Psoas muscle (tissue), 8 donors: ENCODE measurements around the gene DHX32. TPM values are rescaled to one million over a fixed set of nuclear protein-coding genes. Genes with fewer than 3 reads are reported as not detected.

Source experiments
- ATAC-seq, 4 donors: fragments of 200-7000 bp; cut with Tn5 transposase; one replicate each; pipeline ENCODE4 v1.9.1; 2020; ENCODE audit warnings: moderate library complexity in 3 of 4, mild to moderate bottlenecking in 2 of 4
- DNase-seq, 2 donors: peaks; one replicate each; pipeline ENCODE4 v3.0.0-alpha.2; 2020
- H3K27ac ChIP-seq: fragments of 200-600 bp; one replicate; pipeline ENCODE4 v1.8.0; 2022
- H3K27me3 ChIP-seq, 3 donors: fragments of 200-600 bp in 1 of 3; one replicate each; pipeline versions ENCODE4 v1.6.1 to v1.8.0; 2013 to 2022; ENCODE audit warnings: low read length in 2 of 3, mild to moderate bottlenecking in 2 of 3, moderate library complexity in 1 of 3; ENCODE audit not compliant: insufficient read depth in 3 of 3
- H3K36me3 ChIP-seq, 2 donors: fragments of 200-600 bp in 1 of 2; one replicate each; pipeline versions ENCODE4 v1.6.1 to v1.8.0; 2013 to 2022; ENCODE audit warnings: low read depth in 1 of 2, mild to moderate bottlenecking in 1 of 2, moderate library complexity in 1 of 2; ENCODE audit not compliant: insufficient read depth in 1 of 2
- H3K4me1 ChIP-seq: fragments of 200-600 bp; one replicate; pipeline ENCODE4 v1.8.0; 2022
- H3K4me3 ChIP-seq: fragments of 200-600 bp; one replicate; pipeline ENCODE4 v1.8.0; 2022; ENCODE audit warnings: mild to moderate bottlenecking
- H3K9me3 ChIP-seq: fragments of 200-600 bp; one replicate; pipeline ENCODE4 v1.8.0; 2022
- WGBS, 3 donors: extraction: QIAGEN DNeasy Blood & Tissue Kit; methylation state at CpG; one replicate each; pipeline versions ENCODE4 v1.1.6 to v1.1.7; 2013; 5-methylcytosine and 5-hydroxymethylcytosine counted together
- intact Hi-C, 2 donors: fragments of 100-400 bp; cut with DNase I; formaldehyde crosslinking; loops; one replicate each; pipeline versions ENCODE4 v1.11.0 to v1.14.2; 2022
- polyA plus RNA-seq, 3 donors: library from polyadenylated mRNA; stranded (reverse); fragments of 200-250 nt; gene quantifications; one replicate each; pipeline ENCODE4 v1.2.3, GENCODE V29; 2013
- total RNA-seq, 4 donors: library from RNA; stranded (reverse); fragmentation: NEBNext Ultra II Directional in 2 of 4; extraction: Animal tissue kit (Norgen Biotek cat#: 25700) in 2 of 4; gene quantifications; one replicate each; pipeline versions ENCODE4 v1.2.1 to v1.2.4, GENCODE V29; 2021 to 2023
- TF ChIP-seq, protein P1 (sequence below): fragments of 200-600 bp; IDR thresholded peaks from one replicate; pipeline ENCODE4 v1.8.0; 2022; ENCODE audit warnings: antibody characterized with exemption
- donor health status: healthy with polysubstance abuse.
- donor health status: DM: no; HTN: no; CAD: no; lungs with moderate emphysema.
- donor health status: Bipolar disorder and iron deficiency.
- donor health status: healthy.
- donor health status: DM: yes; HTN: yes; CAD: no.
- donor health status: DM: no; HTN: no; CAD: no.
- donor health status: DM: no; HTN: no; CAD: no.
- donor health status: DM: yes; HTN: yes; CAD: no.

Gene DHX32
- total and polyA plus RNA-seq, 7 donors: 20.2 to 47.7 (median 32.1) TPM

DNA sequence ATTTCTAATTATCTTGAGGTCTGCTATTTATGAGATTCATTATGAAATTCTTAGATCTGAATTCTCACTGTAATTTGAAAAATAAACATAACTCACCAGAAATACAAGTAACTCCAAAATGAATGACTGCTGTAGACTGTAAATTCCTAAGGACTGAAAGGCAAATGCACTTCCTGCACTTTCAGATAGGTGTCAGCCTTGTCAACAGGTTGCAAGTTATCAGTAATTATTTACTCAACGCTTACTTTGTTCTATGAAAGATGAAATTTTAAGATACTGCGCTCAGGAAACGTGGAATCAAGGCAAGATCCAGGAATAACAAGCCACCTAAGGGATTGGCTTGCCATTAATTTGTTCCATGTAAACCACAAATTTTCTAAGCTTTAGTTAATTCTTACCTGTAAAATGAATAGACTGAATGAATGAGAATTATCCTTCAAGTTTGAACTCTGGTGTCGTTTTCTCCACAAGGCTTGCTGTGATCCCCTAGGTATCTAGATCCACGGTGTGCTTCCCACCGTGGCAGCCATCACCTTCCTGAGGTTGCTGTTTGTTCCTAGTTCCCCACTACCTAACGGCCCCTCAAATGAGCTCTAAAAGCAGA lies 12.6 kb downstream of the DHX32 start:
- DNase-seq (no peak), ATAC-seq (peak in 3 of 4 donors; percentile 48 to 74 (median 66))

DNA sequence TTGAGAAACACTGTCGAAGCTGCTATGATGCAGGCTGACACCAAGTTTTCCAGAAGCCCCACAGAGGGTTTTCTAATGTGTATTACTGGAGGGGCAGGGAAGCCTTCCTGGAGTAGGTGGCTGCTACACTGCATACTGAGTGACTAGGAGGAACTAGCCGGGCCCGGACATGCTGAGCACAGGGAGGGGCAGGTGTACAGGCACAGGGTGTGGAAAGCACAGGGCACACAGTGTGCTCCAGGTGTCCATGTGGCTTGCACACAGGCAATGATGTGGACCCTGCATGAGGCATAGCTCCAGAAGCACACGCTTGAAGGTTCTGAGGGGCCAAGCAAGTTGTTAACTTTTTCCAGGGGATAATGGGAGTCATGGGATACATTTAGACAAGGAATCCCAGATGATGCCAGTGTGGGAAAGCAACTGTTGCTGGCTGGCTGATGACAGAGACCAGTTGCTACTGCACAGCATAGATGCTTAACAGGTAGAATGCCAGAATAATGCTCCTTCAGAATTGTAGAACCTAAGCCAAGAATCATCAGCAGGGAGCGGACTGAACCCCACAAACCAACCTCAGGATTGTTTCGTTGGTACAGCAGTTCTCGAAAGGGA lies 14.6 kb downstream of the DHX32 start:
- H3K4me3 ChIP-seq: no peak overlapping the region
- peaks cover 8 to 52% of the 10 kb centered on the region in 2 donors for H3K36me3 ChIP-seq
- no peaks in the 10 kb centered on the region for H3K4me1 ChIP-seq
- intact Hi-C loops: no loop called here
- WGBS, 3 donors: 95 to 97% (median 96%) methylated on average over 7 of the region's 7 CpGs
- TF ChIP-seq, protein P1, sequence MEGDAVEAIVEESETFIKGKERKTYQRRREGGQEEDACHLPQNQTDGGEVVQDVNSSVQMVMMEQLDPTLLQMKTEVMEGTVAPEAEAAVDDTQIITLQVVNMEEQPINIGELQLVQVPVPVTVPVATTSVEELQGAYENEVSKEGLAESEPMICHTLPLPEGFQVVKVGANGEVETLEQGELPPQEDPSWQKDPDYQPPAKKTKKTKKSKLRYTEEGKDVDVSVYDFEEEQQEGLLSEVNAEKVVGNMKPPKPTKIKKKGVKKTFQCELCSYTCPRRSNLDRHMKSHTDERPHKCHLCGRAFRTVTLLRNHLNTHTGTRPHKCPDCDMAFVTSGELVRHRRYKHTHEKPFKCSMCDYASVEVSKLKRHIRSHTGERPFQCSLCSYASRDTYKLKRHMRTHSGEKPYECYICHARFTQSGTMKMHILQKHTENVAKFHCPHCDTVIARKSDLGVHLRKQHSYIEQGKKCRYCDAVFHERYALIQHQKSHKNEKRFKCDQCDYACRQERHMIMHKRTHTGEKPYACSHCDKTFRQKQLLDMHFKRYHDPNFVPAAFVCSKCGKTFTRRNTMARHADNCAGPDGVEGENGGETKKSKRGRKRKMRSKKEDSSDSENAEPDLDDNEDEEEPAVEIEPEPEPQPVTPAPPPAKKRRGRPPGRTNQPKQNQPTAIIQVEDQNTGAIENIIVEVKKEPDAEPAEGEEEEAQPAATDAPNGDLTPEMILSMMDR: no peak
- H3K27me3 ChIP-seq: no peaks in the 10 kb centered on the region
- H3K9me3 ChIP-seq: no peaks in the 10 kb centered on the region
- H3K27ac ChIP-seq: no peak overlapping the region
- ATAC-seq (no peak), DNase-seq (no peak)

More for the DNA sequence above, 12.6 kb downstream of the DHX32 start:
- Histone ChIP-seq H3K27me3 (no peaks in the 10 kb centered on the region), H3K9me3 (no peaks in the 10 kb centered on the region), H3K36me3 (peaks cover 8 to 40% of the 10 kb centered on the region in 2 donors), H3K27ac (no peak overlapping the region), H3K4me3 (no peak overlapping the region), H3K4me1 (no peaks in the 10 kb centered on the region)
- 64 to 67% (median 67%) methylated on average over 7 of the region's 7 CpGs for WGBS, 3 donors
- intact Hi-C loops: no loop called here
- TF ChIP-seq, protein P1: peak; percentile 86

DNA sequence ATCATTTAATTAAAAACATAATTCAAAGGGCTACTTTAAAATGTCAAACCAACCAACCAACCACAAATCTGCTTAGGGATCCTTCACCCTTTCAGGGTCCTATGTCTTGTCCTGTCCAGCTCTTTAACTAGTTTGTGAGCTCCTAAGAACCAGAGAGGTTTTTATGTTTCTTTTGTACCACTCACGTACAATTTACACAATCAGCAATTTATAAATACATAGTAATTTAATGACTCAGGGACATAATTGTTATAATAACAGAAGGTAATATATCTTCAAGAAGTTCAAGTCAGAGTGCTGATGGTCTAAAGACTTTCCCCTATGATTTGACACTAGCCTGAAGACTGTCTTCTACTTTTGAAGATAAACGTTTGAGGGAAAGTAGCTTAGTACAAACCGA lies 16.0 kb downstream of the DHX32 start:
- H3K27ac ChIP-seq: no peak overlapping the region

DNA sequence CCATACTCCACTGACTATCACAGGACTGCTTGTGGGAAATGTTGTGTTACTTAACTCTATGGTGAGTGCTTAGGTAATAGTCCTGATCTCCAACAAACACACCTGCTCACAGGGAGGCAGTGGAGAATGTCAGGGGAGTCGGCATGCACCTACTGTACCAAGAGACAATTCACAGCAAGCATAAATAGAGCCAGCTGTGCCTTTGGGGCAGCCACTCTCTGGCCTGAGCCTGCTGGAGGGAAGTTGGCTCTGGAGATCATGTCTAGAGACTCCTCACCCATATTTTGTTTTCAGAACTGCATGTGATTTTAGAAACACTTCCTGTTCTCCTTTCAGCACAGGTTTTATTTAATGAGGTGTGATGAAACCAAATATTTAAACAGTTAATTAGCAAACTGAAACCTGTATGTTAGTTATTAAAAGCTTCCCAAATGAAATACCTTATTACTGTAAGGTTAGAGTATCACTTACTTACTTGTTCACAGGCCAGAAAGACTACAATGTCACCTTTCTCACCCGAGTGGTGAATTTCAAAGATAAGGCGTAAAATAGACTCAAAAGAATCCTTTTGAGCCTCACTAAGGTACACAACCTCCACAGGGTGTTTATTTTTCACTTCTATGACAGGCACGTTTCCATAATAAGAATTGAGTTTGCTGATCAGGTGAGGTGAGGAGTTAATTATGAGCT lies 21.8 kb downstream of the DHX32 start:
- TF ChIP-seq, protein P1: no peak
- intact Hi-C loops: no loop called here
- Histone ChIP-seq H3K4me1 (no peaks in the 10 kb centered on the region), H3K27ac (no peak overlapping the region), H3K27me3 (no peaks in the 10 kb centered on the region), H3K9me3 (no peaks in the 10 kb centered on the region), H3K4me3 (no peak overlapping the region), H3K36me3 (peaks cover 3 to 77% of the 10 kb centered on the region in 2 donors)
- DNase-seq (no peak), ATAC-seq (no peak)
- WGBS, 3 donors: 81 to 85% (median 84%) methylated on average over 4 of the region's 4 CpGs

More for the DNA sequence above, 16.0 kb downstream of the DHX32 start:
- intact Hi-C loops: no loop called here
- DNase-seq: no peak
- no peak for ATAC-seq
- Histone ChIP-seq H3K4me3 (no peak overlapping the region), H3K36me3 (peaks cover 8 to 53% of the 10 kb centered on the region in 2 donors), H3K9me3 (no peaks in the 10 kb centered on the region), H3K4me1 (no peaks in the 10 kb centered on the region), H3K27me3 (no peaks in the 10 kb centered on the region)
- TF ChIP-seq, protein P1: no peak
- WGBS, 3 donors: 80 to 86% (median 81%) methylated on average over 3 of the region's 3 CpGs
